ENCODE measurements around the gene OR11A1. TPM values are rescaled to one million over a fixed set of nuclear protein-coding genes. Genes with fewer than 3 reads are reported as not detected.

OR11A1 gene
- polyA plus RNA-seq, 1 donor (not counting 4 experiments of a cell fraction or from before 2014, with no cell fraction given) = not detected

DNA sequence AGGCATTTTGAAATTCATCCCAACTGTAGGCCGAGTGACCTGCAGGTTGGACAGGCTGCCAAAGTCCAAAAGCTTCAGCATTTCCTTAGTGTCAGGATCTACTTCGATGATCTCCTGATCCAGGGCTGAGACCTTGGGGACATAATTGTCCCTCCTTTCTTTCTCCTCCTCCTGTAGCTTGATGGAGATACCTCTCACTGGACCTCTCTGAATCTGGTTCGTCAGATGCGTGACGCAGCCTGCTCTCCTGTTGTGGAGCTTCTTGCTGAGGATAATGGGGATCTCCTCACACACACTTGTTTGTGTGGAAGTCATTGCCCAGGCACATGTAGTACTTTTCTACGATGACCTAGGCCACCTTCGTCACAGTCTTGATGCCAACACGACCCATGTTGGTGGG is 32.4 kb upstream of the OR11A1 start:
- Histone ChIP-seq H2AFZ (ENCODE audit: control insufficient read depth, low read length) (no peak overlapping the region), H3K9me1 (ENCODE audit: control insufficient read depth, extremely low read depth, insufficient read depth, low read length) (no peaks in the 10 kb centered on the region), H4K20me1 (ENCODE audit: control insufficient read depth, extremely low read depth, insufficient read depth, low read length) (no peaks in the 10 kb centered on the region), H3K36me3 (ENCODE audit: control insufficient read depth in 2 of 2, extremely low read depth in 1 of 2, insufficient read depth in 2 of 2, low read length in 2 of 2) (no peaks in the 10 kb centered on the region), H3K9ac (ENCODE audit: control insufficient read depth, extremely low read depth, insufficient read depth, low read length) (no peak overlapping the region), H3K27ac (ENCODE audit: control insufficient read depth, insufficient read depth, low read length) (no peak overlapping the region), H3K4me3 (ENCODE audit: control insufficient read depth in 2 of 3, extremely low read depth in 1 of 3, insufficient read depth in 2 of 3, low read depth in 1 of 3, low read length in 3 of 3) (no peak overlapping the region), H3K4me2 (ENCODE audit: control insufficient read depth, extremely low read depth, insufficient read depth, low read depth, low read length) (no peak overlapping the region), H3K4me1 (ENCODE audit: control insufficient read depth, extremely low read depth, insufficient read depth, low read length) (no peaks in the 10 kb centered on the region), H3K9me3 (ENCODE audit: control insufficient read depth, low read depth, low read length) (no peaks in the 10 kb centered on the region), H3K79me2 (ENCODE audit: control insufficient read depth, insufficient read depth, low read length) (no peaks in the 10 kb centered on the region), H3K27me3 (ENCODE audit: control insufficient read depth, extremely low read depth, insufficient read depth, low read length) (no peaks in the 10 kb centered on the region)
- FAIRE-seq (no peak), DNase-seq (ENCODE audit: low read depth, low spot score) (no peak)
- dilution Hi-C loops (cut with MboI; ENCODE audit: extremely low pct_ligation_motif_present, low sequenced_read_pairs) = no loop called here
- TF ChIP-seq, protein P1, sequence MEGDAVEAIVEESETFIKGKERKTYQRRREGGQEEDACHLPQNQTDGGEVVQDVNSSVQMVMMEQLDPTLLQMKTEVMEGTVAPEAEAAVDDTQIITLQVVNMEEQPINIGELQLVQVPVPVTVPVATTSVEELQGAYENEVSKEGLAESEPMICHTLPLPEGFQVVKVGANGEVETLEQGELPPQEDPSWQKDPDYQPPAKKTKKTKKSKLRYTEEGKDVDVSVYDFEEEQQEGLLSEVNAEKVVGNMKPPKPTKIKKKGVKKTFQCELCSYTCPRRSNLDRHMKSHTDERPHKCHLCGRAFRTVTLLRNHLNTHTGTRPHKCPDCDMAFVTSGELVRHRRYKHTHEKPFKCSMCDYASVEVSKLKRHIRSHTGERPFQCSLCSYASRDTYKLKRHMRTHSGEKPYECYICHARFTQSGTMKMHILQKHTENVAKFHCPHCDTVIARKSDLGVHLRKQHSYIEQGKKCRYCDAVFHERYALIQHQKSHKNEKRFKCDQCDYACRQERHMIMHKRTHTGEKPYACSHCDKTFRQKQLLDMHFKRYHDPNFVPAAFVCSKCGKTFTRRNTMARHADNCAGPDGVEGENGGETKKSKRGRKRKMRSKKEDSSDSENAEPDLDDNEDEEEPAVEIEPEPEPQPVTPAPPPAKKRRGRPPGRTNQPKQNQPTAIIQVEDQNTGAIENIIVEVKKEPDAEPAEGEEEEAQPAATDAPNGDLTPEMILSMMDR (optimal IDR thresholded peaks at IDR 0.05 in 1 of 3, IDR thresholded peaks at IDR 0.05 in 1 of 3, conservative IDR thresholded peaks at IDR 0.05 in 1 of 3; ENCODE audit: extremely low read depth in 1 of 3, insufficient read depth in 2 of 3, low read length in 3 of 3) = no peak
- TF ChIP-seq EZH2 (IDR thresholded peaks at IDR 0.05; ENCODE audit: low read length) = no peak

DNA sequence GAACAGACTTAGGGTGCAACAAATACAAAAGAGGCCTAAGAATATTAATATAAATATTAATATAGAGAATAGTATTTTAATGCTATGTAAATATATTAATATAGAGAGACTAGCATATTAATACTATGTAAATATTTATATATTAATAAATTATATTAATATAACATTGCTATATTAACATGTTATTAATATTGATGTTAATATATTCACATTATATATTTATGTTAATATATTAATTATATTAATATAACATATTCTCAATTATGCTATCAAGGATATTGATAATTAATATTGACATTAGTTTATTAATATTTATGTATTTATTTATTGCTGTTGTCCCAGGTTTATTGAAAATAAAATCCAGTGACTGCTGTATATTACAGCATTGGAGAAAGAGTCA is 32.0 kb upstream of the OR11A1 start:
- DNase-seq (ENCODE audit: low read depth, low spot score) (no peak), FAIRE-seq (no peak)
- no peak overlapping the region for H3K4me3 ChIP-seq (ENCODE audit: control insufficient read depth in 2 of 3, extremely low read depth in 1 of 3, insufficient read depth in 2 of 3, low read depth in 1 of 3, low read length in 3 of 3)
- TF ChIP-seq EZH2 (IDR thresholded peaks at IDR 0.05; ENCODE audit: low read length) = no peak
- TF ChIP-seq, protein P1 (optimal IDR thresholded peaks at IDR 0.05 in 1 of 3, IDR thresholded peaks at IDR 0.05 in 1 of 3, conservative IDR thresholded peaks at IDR 0.05 in 1 of 3; ENCODE audit: extremely low read depth in 1 of 3, insufficient read depth in 2 of 3, low read length in 3 of 3) = no peak
- dilution Hi-C loops (cut with MboI; ENCODE audit: extremely low pct_ligation_motif_present, low sequenced_read_pairs) = no loop called here
- no peak overlapping the region for H3K27ac ChIP-seq (ENCODE audit: control insufficient read depth, insufficient read depth, low read length)
- H3K36me3 ChIP-seq (ENCODE audit: control insufficient read depth in 2 of 2, extremely low read depth in 1 of 2, insufficient read depth in 2 of 2, low read length in 2 of 2) = no peaks in the 10 kb centered on the region
- H4K20me1 ChIP-seq (ENCODE audit: control insufficient read depth, extremely low read depth, insufficient read depth, low read length) = no peaks in the 10 kb centered on the region
- no peak overlapping the region for H3K9ac ChIP-seq (ENCODE audit: control insufficient read depth, extremely low read depth, insufficient read depth, low read length)
- no peaks in the 10 kb centered on the region for H3K79me2 ChIP-seq (ENCODE audit: control insufficient read depth, insufficient read depth, low read length)
- no peaks in the 10 kb centered on the region for H3K4me1 ChIP-seq (ENCODE audit: control insufficient read depth, extremely low read depth, insufficient read depth, low read length)
- no peaks in the 10 kb centered on the region for H3K27me3 ChIP-seq (ENCODE audit: control insufficient read depth, extremely low read depth, insufficient read depth, low read length)
- no peak overlapping the region for H3K4me2 ChIP-seq (ENCODE audit: control insufficient read depth, extremely low read depth, insufficient read depth, low read depth, low read length)
- H3K9me3 ChIP-seq (ENCODE audit: control insufficient read depth, low read depth, low read length) = no peaks in the 10 kb centered on the region
- H3K9me1 ChIP-seq (ENCODE audit: control insufficient read depth, extremely low read depth, insufficient read depth, low read length) = no peaks in the 10 kb centered on the region
- H2AFZ ChIP-seq (ENCODE audit: control insufficient read depth, low read length) = no peak overlapping the region

Measured in keratinocyte (primary cell).